Ectodermal cell (in vitro differentiated cells): ENCODE results near the gene CALM3. TPM values are rescaled to one million over a fixed set of nuclear protein-coding genes. Genes with fewer than 3 reads are reported as not detected.
"Not testable (repeated sequence)": the region's sequence is repeated elsewhere in the genome, so short reads cannot be mapped to it uniquely, and the experiment has no call there.

ENCODE experiments used
- H3K27ac ChIP-seq: 2 replicates; pipeline ENCODE4 v1.7.0; 2013; ENCODE audit warnings: mild to moderate bottlenecking, low read depth, low read length; ENCODE audit not compliant: insufficient read depth, poor library complexity, severe bottlenecking
- H3K27me3 ChIP-seq: 2 replicates; pipeline ENCODE4 v1.7.0; 2013; ENCODE audit warnings: mild to moderate bottlenecking, low read length; ENCODE audit not compliant: insufficient read depth, control insufficient read depth, poor library complexity, severe bottlenecking
- H3K36me3 ChIP-seq: one replicate; pipeline ENCODE4 v1.7.0; 2013; ENCODE audit warnings: low read length; ENCODE audit not compliant: control insufficient read depth, insufficient read depth
- H3K4me1 ChIP-seq: one replicate; pipeline ENCODE4 v1.7.0; 2013; ENCODE audit warnings: low read length; ENCODE audit not compliant: control insufficient read depth, insufficient read depth
- H3K4me3 ChIP-seq: 2 replicates; pipeline ENCODE4 v1.7.0; 2013; ENCODE audit warnings: low read depth, low read length, control low read depth; ENCODE audit not compliant: insufficient read depth
- H3K9me3 ChIP-seq: 2 replicates; pipeline ENCODE4 v1.7.0; 2013; ENCODE audit warnings: mild to moderate bottlenecking, low read length, moderate library complexity; ENCODE audit not compliant: control insufficient read depth
- WGBS, 2 experiments: methylation state at CpG; one replicate each; pipeline ENCODE4 v1.1.7; 2013; ENCODE audit warnings: missing lambda C conversion rate in 2 of 2; 5-methylcytosine and 5-hydroxymethylcytosine counted together
- polyA plus RNA-seq, 4 experiments: library from polyadenylated mRNA; stranded (reverse); fragments of 50-300 nt; gene quantifications; one replicate each; pipeline ENCODE4 v1.2.3, GENCODE V29; 2013

Gene CALM3
- 576 TPM for polyA plus RNA-seq (2013, experiment 1 of 4)
- 552 TPM for polyA plus RNA-seq (2013, experiment 2 of 4)
- polyA plus RNA-seq (2013, experiment 3 of 4): 333 TPM
- 406 TPM for polyA plus RNA-seq (2013, experiment 4 of 4)

DNA sequence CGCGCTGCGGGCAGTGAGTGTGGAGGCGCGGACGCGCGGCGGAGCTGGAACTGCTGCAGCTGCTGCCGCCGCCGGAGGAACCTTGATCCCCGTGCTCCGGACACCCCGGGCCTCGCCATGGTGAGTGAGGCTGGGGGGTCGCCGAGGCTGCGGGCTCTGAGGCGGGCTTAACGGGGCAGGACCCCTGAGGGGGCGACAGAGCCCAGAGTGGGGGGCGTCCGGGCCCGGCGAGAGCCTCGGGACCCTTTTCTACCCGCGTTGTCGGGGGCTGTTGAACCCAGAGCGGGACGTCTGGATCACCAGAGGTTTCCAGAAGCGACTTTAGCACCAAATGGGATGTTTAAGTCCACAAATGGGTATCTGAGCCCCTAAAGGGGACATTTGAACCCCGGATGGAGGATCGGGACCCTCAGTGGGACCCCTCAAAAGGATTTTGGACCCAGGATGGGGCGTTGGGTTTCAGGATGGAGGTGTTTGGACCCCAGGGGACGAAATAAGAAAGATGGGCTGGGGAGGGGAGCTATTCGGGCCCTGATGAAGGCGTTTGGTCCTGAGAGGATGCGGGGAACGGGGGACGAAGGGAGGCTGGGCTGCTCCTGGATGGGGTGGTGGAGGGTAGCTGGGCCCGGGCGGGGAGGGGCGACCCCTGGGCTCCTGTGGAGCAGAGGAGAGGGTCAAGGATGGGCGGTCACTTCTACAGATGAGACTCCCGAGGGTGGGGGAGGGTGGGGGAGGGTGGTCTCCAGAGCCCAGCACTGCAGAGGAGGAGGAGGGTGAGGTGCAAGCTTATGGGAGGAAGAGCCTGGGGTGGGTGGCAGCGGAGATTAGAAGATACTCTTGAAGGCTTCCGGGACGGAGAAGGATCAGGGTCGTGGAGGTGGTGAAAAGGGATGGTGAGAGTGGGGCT lies at the start of gene CALM3:
TSS of gene CALM3 (plus strand) at position 13 of the 907 bp plus-strand sequence. CDS start at position 118, 105 bp downstream.
- Histone ChIP-seq H3K4me3 (peak within 1 kb of the TSS; percentile 92), H3K36me3 (peaks cover 13% of the 10 kb centered on the region), H3K27me3 (no peaks in the 10 kb centered on the region), H3K4me1 (peaks cover 28% of the 10 kb centered on the region), H3K9me3 (no peaks in the 10 kb centered on the region), H3K27ac (peak within 1 kb of the TSS; percentile 99)
- WGBS, 2 experiments: 1% methylated on average over 51 of the region's 51 CpGs

DNA sequence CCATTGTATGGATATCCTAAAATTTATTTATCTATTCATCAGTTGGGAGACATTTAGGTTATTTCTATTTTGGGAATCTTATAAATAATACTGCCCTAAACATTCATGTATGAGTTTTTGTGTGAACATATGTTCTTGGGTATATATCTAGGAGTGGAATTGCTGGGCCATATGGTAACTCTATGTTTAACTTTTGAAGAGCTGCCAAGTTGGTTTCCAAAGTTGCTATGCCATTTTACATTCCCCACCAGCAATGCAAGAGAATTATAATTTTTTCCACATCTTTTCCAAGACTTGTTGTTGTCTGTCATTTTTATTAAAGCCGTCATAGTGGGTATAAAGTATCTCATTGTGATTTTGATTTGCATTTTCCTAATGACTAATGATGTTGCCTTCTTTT lies 48.2 kb upstream of the CALM3 start:
- H3K27me3 ChIP-seq: no peaks in the 10 kb centered on the region
- H3K9me3 ChIP-seq: peaks cover 2% of the 10 kb centered on the region
- H3K4me1 ChIP-seq: no peaks in the 10 kb centered on the region
- no peak overlapping the region for H3K4me3 ChIP-seq
- 70 to 80% methylated on average over 1 of the region's 1 CpG for WGBS, 2 experiments
- H3K36me3 ChIP-seq: no peaks in the 10 kb centered on the region
- no peak overlapping the region for H3K27ac ChIP-seq

DNA sequence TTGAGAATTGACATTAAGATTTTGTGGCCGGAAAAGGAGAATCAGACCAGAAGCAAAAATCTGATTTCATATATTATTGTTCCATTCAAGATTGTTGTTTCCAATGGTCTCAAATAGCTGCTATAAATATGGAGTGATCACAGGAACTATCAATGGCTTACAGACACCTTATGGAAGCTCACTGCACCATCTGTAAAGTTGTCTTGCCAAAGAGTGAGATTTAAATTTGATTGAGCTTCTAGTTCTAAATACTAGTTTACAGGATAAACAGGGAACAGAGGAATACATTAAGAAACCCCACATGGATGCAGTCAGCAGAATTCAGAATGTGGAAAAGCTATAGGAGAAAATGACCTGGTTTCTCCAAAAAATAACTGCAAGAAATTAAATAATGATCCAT lies 47.0 kb upstream of the CALM3 start:
- WGBS, 2 experiments: 96 to 100% methylated on average over 1 of the region's 1 CpG
- no peak overlapping the region for H3K4me3 ChIP-seq
- no peaks in the 10 kb centered on the region for H3K4me1 ChIP-seq
- H3K9me3 ChIP-seq: peaks cover 2% of the 10 kb centered on the region
- no peaks in the 10 kb centered on the region for H3K27me3 ChIP-seq
- H3K36me3 ChIP-seq: no peaks in the 10 kb centered on the region
- no peak overlapping the region for H3K27ac ChIP-seq

DNA sequence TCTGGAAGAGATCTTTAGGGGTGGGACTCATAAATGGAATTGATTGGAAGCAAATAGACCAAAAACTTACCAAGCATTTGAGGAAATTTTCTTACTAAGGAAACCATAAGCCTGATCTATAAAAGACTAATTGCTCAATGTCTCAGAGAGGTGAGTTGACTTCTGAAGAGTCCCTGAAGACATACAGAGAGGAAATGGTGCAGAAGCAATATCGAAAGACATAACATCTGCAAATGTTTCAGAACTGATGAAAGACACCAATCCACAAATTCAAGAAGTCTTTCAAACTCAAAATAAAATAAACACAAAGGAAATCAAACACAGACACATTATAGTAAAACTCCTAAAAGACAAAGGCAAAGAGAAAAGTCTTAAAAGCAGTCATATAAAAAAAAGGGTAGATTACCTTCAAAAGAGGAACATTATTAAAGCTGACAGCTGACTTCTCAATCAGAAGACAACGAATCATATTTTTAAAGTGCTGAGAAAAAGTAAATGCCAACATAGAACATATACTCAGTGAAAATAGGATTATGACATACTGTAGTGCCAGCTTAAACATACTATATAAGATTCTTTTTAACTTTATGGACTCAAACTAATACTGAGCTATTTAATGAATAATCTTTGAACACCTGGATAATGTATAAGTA lies 45.4 kb upstream of the CALM3 start:
- H3K36me3 ChIP-seq: no peaks in the 10 kb centered on the region
- 54 to 78% methylated on average over 1 to 2 of the region's 2 CpGs for WGBS, 2 experiments
- H3K4me1 ChIP-seq: no peaks in the 10 kb centered on the region
- no peak overlapping the region for H3K27ac ChIP-seq
- H3K9me3 ChIP-seq: no peaks in the 10 kb centered on the region
- no peaks in the 10 kb centered on the region for H3K27me3 ChIP-seq
- H3K4me3 ChIP-seq: no peak overlapping the region

DNA sequence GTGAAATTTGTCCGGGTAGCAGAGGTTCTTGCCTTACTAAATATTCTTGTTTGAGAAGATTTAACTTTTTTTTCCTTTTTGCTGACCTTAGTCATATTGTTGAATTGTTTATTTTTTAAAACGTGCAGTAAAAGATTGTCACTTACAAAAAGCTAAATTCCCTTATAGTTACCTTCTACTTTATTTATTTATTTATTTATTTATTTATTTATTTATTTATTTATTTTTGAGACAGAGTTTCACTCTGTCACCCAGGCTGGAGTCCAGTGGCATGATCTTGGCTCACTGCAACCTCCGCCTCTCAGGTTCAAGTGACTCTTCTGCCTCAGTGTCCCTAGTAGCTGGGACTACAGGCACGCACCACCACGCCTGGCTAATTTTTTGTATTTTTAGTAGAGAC lies 44.7 kb upstream of the CALM3 start:
- H3K27me3 ChIP-seq, H3K4me1 ChIP-seq, H3K9me3 ChIP-seq, H3K4me3 ChIP-seq, H3K27ac ChIP-seq, H3K36me3 ChIP-seq: not testable (repeated sequence)
- 90 to 92% methylated on average over 4 of the region's 5 CpGs for WGBS, 2 experiments

DNA sequence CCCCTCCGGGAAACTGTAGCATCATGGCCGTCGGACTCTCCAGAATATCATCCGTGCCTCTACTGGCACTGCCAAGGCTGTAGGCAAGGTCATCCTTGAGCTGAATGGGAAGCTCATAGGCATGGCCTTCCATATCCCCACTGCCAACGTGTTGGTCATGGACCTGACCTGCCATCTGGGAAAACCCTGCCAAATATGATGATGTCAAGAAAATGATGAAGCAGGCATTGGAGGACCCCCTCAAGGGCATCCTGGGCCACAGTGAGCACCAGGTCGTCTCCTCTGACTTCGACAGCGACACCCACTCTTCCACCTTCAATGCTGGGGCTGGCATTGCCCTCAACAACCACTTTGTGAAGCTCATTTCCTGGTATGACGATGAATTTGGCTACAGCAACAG lies 41.9 kb upstream of the CALM3 start:
- 90 to 91% methylated on average over 9 of the region's 9 CpGs for WGBS, 2 experiments
- no peaks in the 10 kb centered on the region for H3K4me1 ChIP-seq
- no peaks in the 10 kb centered on the region for H3K27me3 ChIP-seq
- no peaks in the 10 kb centered on the region for H3K9me3 ChIP-seq
- no peak overlapping the region for H3K27ac ChIP-seq
- no peaks in the 10 kb centered on the region for H3K36me3 ChIP-seq
- H3K4me3 ChIP-seq: no peak overlapping the region

DNA sequence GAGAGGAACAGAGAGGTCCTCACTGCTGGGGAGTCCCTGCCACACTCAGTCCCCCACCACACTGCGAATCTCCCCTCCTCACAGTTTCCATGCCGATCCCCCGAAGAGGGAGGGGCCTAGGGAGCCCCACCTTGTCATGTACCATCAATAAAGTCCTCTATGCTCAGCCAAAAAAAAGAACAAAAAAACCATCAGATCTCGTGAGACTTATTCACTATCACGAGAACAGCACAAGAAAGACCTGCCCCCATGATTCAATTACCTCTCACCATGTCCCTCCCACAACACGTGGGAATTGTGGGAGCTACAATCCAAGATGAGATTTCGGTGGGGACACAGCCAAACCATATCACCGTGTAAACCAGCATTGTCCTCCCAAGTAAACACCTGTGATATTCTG lies 41.5 kb upstream of the CALM3 start:
- not testable (repeated sequence) for H3K4me3 ChIP-seq, H3K9me3 ChIP-seq, H3K36me3 ChIP-seq, H3K27ac ChIP-seq, H3K27me3 ChIP-seq, H3K4me1 ChIP-seq
- 92% methylated on average over 8 of the region's 8 CpGs for WGBS, 2 experiments

DNA sequence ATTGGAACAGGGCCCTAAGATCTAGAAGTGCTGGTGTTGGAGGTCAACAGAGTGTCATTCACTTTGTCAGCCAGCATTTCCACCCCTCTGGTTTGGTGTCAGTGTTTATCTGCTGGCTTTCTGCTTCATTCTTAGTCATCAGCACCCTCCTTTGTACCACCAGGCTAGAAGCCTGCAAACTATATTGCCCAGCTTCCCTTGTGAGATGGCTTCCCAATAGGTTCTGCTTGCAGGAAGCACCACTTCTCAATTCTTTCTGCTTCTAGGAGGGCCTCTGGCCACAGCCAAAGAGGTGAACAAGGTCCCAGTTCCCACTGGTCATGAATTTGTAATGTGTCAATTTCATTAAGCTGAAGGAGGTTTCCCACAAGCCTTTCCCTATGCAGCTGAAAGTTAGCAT lies 36.4 kb upstream of the CALM3 start:
- no peaks in the 10 kb centered on the region for H3K4me1 ChIP-seq
- H3K27me3 ChIP-seq: no peaks in the 10 kb centered on the region
- H3K9me3 ChIP-seq: no peaks in the 10 kb centered on the region
- no peaks in the 10 kb centered on the region for H3K36me3 ChIP-seq
- H3K4me3 ChIP-seq: no peak overlapping the region
- H3K27ac ChIP-seq: no peak overlapping the region

DNA sequence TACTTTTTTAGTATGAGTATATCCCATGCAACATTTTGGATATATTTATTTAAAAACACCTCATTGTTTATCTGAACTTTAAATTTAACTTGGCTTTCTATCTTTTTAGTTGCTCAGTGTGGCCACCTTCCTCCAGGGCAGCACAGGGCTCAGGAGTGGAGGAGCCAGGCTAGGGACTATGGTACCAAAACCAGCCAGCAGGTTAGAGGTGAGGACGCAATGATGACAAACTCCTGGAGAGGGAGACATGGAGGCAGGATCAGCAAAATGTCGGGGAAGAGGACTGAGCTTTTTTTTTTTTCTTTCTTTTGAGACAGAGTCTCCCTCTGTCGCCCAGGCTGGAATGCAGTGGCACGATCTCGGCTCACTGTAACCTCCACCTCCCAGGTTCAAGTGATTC lies 29.6 kb upstream of the CALM3 start:
- Histone ChIP-seq H3K4me3 (no peak overlapping the region), H3K36me3 (no peaks in the 10 kb centered on the region)
- WGBS, 2 experiments: 29 to 32% methylated on average over 5 of the region's 5 CpGs

DNA sequence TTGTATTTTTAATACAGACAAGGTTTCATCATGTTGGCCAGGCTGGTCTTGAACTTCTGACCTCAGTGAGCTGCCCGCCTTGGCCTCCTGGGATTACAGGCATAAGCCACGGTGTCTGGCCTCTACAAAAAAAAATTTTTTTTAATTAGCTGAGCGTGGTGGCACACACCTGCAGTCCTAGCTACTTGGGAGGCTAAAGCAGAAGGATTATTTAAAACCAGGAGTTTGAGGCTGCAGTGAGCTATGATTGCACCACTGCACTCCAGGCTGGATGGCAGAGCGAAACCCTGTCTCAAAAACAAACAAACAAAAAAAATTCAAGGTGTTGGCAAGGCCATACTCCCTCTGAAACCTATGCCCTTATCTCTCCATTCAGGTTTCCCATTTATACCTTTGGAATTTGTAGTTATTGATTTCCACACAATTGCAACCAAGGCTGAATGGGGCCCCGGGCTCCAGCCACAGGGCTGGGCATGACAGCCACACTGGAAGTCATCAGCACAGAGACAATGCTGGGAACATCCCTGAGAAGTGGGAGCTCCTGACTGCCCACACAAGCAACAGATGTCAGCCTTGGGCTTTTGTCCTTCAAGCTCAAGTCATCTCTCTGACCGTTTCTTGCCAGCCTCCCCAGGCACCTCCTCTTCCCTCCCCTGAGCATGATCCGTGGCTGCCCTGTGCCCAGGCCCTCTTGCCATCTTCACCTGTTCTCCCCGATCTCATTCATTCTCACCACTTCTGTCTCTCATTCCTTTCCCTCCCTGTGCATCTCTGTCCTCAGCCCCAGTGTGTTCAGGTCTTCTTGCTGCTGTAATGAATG lies 27.2 kb upstream of the CALM3 start:
- 80 to 88% methylated on average over 8 of the region's 8 CpGs for WGBS, 2 experiments
- no peaks in the 10 kb centered on the region for H3K36me3 ChIP-seq
- H3K9me3 ChIP-seq: no peaks in the 10 kb centered on the region
- no peak overlapping the region for H3K27ac ChIP-seq
- peaks cover 10% of the 10 kb centered on the region for H3K4me1 ChIP-seq
- no peaks in the 10 kb centered on the region for H3K27me3 ChIP-seq
- no peak overlapping the region for H3K4me3 ChIP-seq

More for the DNA sequence above, 29.6 kb upstream of the CALM3 start:
- Histone ChIP-seq H3K9me3 (no peaks in the 10 kb centered on the region), H3K27ac (no peak overlapping the region), H3K27me3 (no peaks in the 10 kb centered on the region), H3K4me1 (peaks cover 10% of the 10 kb centered on the region)
